ENCODE measurements around the gene DGCR6L.
"Not testable (repeated sequence)": the region's sequence is repeated elsewhere in the genome, so short reads cannot be mapped to it uniquely, and the experiment has no call there.

The DGCR6L gene

GRCh38 chr22:20308806-20309650, 10.8 kb downstream of the DGCR6L start:
- DNase-seq, result not testable (repeated sequence)

- DNase-seq, result not testable (repeated sequence)
These were observed 12.1 kb downstream of the DGCR6L start for GRCh38 chr22:20307448-20308447.

GRCh38 chr22:20306646-20307447, 13.0 kb downstream of the DGCR6L start:
- DNase-seq, result not testable (repeated sequence)

- peak; percentile 37 for DNase-seq
These were observed 13.8 kb downstream of the DGCR6L start for GRCh38 chr22:20305894-20306645.

GRCh38 chr22:20305230-20305893, 14.5 kb downstream of the DGCR6L start:
- DNase-seq, result not testable (repeated sequence)

GRCh38 chr22:20304646-20305045, 15.2 kb downstream of the DGCR6L start:
- no peak for DNase-seq

GRCh38 chr22:20303229-20303534, 16.7 kb downstream of the DGCR6L start:
- not testable (repeated sequence) for DNase-seq

- DNase-seq, result no peak
These were observed 17.2 kb downstream of the DGCR6L start for GRCh38 chr22:20302438-20303228.

- DNase-seq, result peak; percentile 28
These were observed 20.1 kb downstream of the DGCR6L start for GRCh38 chr22:20299746-20300136.

- peak; percentile 84 for DNase-seq
These were observed 20.8 kb downstream of the DGCR6L start for GRCh38 chr22:20298803-20299745.

- DNase-seq, result no peak
These were observed 21.6 kb downstream of the DGCR6L start for GRCh38 chr22:20298110-20298802.

- no peak for DNase-seq
These were observed 22.3 kb downstream of the DGCR6L start for GRCh38 chr22:20297414-20298109.

- DNase-seq, result peak; percentile 4
These were observed 23.3 kb downstream of the DGCR6L start for GRCh38 chr22:20296598-20296997.

- DNase-seq, result no peak
These were observed 24.4 kb downstream of the DGCR6L start for GRCh38 chr22:20295262-20296064.

GRCh38 chr22:20292673-20293232, 27.1 kb downstream of the DGCR6L start:
- no peak for DNase-seq

GRCh38 chr22:20292108-20292507, 27.8 kb downstream of the DGCR6L start:
- DNase-seq, result no peak

GRCh38 chr22:20291604-20292063, 28.2 kb downstream of the DGCR6L start:
- no peak for DNase-seq

Measured in MV-4-11 (cell line).